Hepatocyte (in vitro differentiated cells): ENCODE results near the gene NR3C2.

Source experiments
- EZH2phosphoT487 ChIP-seq: fragments of 200-600 bp; sonication (generic); IDR thresholded peaks from one replicate; pipeline ENCODE4 v1.6.1; 2018; ENCODE audit warnings: antibody characterized with exemption, mild to moderate bottlenecking, low read depth, moderate library complexity; ENCODE audit not compliant: unreplicated experiment, severe bottlenecking
- TF ChIP-seq, protein P1 (sequence below): fragments of 200-600 bp; sonication (generic); IDR thresholded peaks from 2 replicates; pipeline ENCODE4 v1.5.1; 2016; ENCODE audit warnings: antibody characterized with exemption, mild to moderate bottlenecking; ENCODE audit not compliant: poor library complexity

- TF ChIP-seq, protein P1, sequence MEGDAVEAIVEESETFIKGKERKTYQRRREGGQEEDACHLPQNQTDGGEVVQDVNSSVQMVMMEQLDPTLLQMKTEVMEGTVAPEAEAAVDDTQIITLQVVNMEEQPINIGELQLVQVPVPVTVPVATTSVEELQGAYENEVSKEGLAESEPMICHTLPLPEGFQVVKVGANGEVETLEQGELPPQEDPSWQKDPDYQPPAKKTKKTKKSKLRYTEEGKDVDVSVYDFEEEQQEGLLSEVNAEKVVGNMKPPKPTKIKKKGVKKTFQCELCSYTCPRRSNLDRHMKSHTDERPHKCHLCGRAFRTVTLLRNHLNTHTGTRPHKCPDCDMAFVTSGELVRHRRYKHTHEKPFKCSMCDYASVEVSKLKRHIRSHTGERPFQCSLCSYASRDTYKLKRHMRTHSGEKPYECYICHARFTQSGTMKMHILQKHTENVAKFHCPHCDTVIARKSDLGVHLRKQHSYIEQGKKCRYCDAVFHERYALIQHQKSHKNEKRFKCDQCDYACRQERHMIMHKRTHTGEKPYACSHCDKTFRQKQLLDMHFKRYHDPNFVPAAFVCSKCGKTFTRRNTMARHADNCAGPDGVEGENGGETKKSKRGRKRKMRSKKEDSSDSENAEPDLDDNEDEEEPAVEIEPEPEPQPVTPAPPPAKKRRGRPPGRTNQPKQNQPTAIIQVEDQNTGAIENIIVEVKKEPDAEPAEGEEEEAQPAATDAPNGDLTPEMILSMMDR: no peak
- no peak for TF ChIP-seq EZH2phosphoT487
Measured at GRCh38 chr4:148093065-148093464, 349.1 kb downstream of the NR3C2 start.
